IPS-18c (cell line): ENCODE measurements around the gene HID1.
"Not testable (repeated sequence)": the region's sequence is repeated elsewhere in the genome, so short reads cannot be mapped to it uniquely, and the experiment has no call there.

ENCODE experiments used
- H3K4me3 ChIP-seq: 2 replicates; pipeline ENCODE4 v1.7.0; 2013; ENCODE audit warnings: low read depth, mild to moderate bottlenecking, low read length, moderate library complexity; ENCODE audit not compliant: insufficient read depth
- H3K9me3 ChIP-seq: one replicate; pipeline ENCODE4 v1.6.1; 2013; ENCODE audit warnings: mild to moderate bottlenecking, low read length, moderate library complexity; ENCODE audit not compliant: control insufficient read depth, insufficient read depth

Gene HID1

DNA sequence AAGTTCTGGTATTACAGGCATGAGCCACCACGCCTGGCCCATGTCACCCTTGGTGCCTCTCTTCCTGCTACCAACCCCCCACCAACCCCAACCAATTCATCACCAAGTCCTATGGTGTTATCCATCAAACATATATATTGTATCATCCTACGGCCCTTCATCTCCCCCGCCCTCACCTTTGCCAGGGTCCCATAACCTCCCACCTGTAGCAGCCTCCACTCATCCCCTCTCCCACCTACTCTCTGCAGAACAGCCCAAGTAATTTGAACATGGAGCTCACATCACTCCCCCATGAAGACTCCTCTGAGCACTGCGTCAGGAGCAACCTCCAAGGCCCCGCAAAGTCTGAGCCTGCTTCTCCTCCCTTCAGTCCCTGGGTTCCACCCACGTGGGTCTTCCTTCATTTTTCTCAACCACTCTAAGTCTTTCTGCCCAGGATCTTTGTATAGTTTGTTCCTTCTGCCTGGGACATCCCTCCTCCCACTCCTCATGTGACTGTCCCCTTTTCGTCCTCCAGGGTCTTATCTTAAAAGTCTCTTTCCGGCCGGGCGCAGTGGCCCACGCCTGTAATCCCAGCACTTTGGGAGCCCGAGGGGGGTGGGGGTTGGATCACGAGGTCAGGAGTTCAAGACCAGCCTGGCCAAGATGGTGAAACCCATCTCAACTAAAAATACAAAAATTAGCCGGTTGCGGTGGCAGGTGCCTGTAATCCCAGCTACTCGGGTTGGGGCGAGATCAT lies 7.0 kb upstream of the HID1 start:
- H3K9me3 ChIP-seq = peaks cover 4% of the 10 kb centered on the region

DNA sequence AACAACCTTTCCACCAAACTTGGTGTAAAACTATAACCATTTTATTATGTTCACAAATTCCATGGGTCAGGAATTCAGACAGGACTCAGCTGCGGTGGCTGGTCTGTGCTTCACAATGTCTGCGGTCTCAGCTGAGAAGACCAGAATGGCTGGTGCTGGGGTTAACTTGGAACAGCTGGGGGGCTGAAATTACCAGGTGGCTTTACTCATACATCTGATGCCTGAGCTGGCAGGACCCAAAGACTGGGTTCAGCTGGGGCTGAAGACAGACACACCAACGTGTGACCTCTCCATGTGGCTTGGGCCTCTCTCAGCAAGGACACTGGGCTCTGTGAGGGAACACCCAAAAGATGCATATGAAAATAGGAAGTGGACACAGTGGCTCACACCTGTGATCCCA lies 5.7 kb upstream of the HID1 start:
- Histone ChIP-seq H3K4me3 (no peak overlapping the region), H3K9me3 (peaks cover 4% of the 10 kb centered on the region)

More for the DNA sequence above, 7.0 kb upstream of the HID1 start:
- no peak overlapping the region for H3K4me3 ChIP-seq

DNA sequence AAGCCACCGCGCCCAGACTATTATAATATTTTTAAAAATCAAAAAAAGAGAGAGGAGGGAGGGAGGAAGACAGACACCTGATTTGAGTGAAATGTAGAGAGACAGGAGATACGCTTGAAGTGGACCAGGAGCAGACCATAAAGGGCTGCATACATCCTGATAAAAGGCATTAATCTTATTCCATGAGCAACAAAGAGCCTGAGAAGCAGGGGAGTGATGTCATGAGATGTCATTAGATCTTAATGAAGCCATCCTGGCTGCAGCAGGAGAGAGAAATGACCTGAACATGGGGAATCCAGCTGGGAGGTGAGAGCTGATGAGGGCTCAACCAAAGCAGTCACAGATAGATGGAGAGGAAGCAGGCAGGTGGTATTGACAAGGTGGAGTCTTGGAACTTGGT lies 5.2 kb upstream of the HID1 start:
- no peak overlapping the region for H3K4me3 ChIP-seq
- peaks cover 4% of the 10 kb centered on the region for H3K9me3 ChIP-seq

DNA sequence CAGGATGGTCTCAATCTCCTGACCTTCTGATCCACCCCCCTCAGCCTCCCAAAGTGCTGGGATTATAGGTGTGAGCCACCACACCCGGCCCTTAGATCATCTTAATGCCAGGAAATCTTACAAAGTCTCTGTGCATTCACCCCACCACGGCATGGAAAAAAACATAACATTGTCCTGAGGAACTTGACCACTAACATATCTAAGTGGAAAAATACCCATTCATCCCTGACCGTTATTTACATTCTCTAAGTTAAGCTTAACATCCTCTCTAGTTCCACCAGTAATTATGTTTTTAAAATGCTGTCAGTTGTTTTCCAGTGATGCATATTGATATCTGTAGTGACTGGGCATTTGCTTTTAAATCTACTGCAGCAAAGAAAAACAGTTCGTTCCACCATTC lies 3.4 kb upstream of the HID1 start:
- Histone ChIP-seq H3K9me3 (no peaks in the 10 kb centered on the region), H3K4me3 (no peak overlapping the region)

DNA sequence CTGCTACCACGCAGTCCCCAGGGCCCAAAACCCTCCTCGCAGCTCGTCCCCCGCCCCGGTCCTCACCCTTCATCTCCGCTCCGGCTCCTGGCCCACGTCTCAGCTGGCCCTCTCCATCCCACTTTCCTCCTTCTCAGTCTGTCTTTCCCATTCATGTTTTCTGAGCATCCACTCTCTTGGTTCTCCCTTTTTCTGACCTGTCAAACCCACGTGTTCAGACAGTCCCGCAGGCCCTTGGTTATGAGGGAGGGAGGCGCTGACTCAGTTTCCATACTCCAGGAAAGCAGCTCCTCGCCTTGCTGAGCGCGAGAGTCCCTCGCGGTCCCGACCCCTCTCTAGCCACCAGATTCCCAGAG lies 392 bp upstream of the HID1 start:
- Histone ChIP-seq H3K9me3 (no peaks in the 10 kb centered on the region), H3K4me3 (peak overlapping the region; percentile 77; the same call in 1 of the 2 replicates)

DNA sequence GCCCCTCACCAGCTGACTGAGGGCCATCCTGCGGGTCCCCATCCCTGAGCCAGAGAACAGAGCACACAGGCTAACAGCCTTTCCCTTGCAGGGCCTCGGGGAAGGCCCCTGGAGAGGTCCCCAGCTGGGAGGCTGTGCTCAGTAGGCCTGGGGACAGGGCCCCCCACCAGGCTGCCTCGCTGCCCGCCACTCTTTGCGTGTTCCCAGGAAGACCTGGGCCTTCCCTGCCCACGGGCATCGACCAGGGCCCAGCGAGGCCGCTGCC lies 785 bp downstream of the HID1 start:
- H3K4me3 ChIP-seq = peak overlapping the region; percentile 77
- no peaks in the 10 kb centered on the region for H3K9me3 ChIP-seq

DNA sequence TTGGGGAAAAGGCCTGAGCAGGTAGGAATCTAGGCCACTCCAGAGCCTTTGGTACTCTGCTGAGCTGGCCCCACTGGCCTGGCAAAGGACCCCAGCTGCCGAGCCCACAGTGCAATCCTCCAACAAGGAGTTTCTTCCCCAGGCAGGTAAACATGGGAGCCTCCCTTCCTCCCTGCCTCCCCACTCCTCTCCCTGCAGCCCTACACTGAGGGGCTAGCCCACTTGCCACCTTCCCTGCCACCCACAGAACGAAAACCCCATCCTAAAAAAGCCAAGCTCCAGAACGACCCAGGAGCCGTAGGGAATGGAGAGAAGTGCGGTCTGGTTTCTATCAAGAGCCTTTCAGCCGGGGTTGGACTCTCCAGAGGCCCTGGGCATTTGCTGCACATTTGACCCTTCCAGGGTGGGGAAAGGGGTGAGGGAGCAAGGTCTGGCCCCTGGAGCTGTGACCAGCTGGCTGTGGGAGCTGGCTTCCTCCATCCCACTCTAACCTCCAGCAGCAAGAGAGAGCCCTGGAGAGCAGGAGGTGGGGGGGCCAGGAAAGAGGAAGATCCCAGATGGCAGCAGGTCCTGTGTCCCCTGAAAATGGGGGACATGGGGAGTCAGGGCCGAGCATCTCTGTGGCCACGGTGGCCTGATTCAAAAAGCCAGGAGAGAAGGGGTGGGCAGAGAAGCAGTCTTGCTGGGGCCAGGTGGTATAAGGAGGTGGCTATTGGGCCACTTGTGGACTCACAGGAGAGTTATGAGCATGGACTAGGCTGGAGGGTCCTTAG lies 1.3 kb downstream of the HID1 start:
- no peaks in the 10 kb centered on the region for H3K9me3 ChIP-seq
- H3K4me3 ChIP-seq = peak overlapping the region; percentile 77; the same call in 1 of the 2 replicates

DNA sequence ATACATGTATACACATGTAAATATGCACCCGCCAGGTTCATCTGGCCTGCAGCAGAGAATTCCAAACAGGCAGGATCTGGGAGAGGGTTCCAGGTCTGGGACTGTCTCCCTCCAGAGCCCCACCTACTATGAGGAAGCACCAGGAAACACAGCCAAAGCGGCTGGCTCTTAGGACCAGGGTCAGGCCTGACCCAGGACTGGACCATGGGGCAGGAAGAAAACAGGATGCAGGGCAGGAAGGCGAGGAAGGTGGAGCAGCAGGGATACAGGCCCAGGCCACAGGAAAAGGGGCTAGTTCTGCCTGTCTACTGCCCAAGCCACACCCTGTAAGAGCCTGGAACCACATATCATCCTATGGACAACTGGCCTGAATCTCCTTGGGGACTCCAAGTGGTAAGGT lies 2.2 kb downstream of the HID1 start:
- Histone ChIP-seq H3K4me3 (no peak overlapping the region), H3K9me3 (no peaks in the 10 kb centered on the region)

DNA sequence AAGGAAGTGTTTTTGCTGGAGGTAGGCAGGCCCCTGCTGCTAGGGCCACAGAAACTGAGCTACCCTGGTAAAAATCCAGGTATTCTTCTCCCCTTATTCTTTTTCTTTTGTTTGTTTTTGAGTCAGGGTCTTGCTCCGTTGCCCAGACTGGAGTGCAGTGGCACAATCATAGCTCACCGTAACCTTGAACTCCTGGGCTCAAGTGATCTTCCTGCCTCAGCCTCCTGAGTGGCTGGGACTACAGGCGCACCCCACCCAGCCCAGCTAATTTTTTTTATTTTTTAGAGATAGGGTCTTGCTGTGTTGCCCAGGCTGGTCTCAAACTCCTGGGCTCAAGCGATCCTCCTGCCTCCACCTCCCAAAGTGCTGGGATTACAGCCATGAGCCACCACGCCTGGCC lies 3.1 kb downstream of the HID1 start:
- H3K4me3 ChIP-seq, H3K9me3 ChIP-seq: not testable (repeated sequence)

DNA sequence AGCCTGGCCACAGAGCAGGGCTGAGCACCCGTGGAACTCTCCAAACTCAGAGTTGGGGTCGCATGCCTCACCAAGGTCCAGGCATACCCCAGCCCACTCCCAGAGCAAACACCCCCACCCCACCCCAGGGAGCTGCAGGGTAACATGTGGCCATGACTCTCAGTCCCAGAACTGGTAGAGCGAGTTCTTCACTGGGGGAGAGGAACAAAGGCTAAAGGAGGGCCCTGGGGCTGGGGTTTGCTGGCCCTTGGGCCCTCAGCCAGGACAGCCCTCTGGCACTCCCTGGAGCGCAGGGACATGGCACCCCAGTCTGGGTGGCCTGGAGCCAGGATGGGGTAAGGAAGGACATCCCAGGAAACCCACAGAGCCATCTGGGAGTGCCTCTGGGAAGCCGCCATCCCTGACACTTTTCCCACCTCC lies 4.2 kb downstream of the HID1 start:
- Histone ChIP-seq H3K4me3 (no peak overlapping the region), H3K9me3 (no peaks in the 10 kb centered on the region)

DNA sequence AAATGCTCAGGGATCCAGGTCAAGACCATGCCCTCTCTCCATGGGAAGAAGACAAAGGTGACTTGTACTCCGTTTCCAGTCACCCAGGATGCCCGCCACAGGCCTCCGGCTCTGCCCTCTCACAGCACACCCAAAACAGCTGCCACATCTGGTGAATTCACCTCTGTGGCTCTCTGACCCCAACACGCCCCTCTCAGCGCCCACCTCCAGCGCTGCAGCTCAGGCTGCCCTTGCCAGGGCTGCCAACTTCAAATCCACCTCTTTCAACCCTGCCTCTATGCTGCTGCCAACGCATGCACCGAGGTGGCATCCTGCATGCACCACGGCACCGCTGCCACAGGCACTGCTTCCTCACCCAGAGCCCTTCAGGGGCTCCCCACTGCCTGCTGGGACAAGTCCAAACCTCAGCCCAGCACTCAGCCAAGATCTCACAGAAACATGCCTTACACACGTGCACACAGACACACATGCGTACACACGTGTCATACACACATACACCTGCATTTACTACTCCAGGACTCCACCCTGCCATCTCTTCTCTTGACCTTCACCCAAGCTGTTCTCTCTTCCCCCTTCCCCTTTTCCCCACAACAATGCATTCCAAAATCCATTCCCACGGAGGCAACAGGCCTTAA lies 7.5 kb downstream of the HID1 start:
- no peak overlapping the region for H3K4me3 ChIP-seq
- no peaks in the 10 kb centered on the region for H3K9me3 ChIP-seq

DNA sequence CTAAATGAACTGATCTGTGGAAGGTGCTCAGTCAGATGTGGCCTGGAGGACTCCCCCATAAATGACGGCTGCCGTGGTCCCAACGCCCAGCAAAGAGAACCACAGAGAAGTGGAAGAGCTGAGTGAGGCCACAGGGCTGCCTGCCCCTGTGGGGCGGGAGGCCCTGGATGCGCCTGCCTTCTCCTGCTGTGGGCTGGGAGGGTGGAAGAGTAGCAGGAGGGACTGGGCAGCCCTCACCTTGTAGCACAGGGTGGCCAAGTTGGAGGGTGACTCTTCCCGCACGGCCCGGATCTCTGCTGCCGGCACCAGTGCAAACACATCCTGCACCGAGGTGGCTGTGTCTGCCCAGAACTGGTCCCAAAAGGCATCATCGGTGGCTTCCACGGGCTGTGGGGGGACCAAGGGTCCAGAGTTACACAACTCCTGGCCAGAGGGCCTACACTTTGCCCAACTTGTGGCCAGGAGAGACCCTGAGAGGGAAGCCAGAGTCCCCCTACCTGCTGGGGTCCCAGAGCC lies 8.3 kb downstream of the HID1 start:
- Histone ChIP-seq H3K4me3 (no peak overlapping the region), H3K9me3 (no peaks in the 10 kb centered on the region)

DNA sequence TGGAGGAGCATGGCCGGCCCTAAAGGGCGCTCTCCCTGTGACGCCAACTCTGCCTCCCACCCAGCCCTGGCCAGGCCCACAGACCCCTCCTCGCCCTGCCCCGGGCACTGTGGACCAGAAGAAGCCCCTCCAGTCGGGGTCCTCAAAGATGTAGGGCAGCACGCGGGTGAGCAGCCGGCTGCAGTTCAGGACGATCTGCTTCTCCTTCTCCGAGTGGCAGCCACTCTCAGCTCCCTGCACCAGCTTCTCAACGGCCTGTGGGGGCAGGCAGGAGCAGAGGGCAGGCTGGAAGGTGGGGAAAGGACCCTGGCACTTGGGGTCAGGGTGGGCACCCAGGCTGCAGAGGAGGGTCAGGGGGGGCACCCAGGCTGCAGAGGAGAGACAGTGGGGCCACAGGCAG lies 8.9 kb downstream of the HID1 start:
- no peak overlapping the region for H3K4me3 ChIP-seq
- no peaks in the 10 kb centered on the region for H3K9me3 ChIP-seq

DNA sequence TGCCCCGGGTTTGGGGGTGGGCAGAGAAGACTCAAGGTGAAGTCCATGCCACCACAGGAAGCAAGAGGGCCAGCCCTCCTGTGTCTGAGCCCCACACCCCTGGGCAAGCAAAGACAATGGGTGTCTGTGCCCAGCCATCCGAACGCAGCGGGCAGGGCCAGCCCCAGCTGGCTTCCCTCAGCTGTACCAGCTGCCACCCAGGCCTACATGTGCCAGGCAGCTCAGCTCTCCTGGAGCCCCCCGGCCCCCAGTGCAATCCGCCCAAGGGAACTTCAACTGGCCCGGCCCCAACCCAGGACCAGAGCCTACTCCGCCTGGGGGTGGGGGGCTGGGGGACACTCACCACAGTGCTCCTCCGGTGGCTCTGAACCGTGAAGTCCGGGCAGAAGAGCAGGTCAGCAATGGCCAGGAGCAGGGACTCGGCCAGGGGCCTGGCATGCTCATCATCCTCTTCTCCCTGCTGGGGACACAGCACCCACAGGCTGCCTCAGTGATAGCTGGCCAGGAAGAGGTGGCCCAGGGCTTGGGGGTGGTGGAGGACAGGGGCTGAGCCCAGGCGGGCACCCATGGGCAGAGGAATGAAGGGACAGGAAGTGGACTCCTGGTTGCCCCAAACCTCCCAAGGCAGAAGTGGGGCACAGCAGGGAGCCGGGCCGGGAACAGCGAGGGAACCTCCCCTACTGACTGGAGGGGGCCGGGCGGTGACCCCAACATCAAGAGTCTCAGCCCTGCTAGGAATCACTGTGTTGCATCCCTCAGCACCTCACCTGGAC lies 9.8 kb downstream of the HID1 start:
- Histone ChIP-seq H3K4me3 (no peak overlapping the region), H3K9me3 (no peaks in the 10 kb centered on the region)

DNA sequence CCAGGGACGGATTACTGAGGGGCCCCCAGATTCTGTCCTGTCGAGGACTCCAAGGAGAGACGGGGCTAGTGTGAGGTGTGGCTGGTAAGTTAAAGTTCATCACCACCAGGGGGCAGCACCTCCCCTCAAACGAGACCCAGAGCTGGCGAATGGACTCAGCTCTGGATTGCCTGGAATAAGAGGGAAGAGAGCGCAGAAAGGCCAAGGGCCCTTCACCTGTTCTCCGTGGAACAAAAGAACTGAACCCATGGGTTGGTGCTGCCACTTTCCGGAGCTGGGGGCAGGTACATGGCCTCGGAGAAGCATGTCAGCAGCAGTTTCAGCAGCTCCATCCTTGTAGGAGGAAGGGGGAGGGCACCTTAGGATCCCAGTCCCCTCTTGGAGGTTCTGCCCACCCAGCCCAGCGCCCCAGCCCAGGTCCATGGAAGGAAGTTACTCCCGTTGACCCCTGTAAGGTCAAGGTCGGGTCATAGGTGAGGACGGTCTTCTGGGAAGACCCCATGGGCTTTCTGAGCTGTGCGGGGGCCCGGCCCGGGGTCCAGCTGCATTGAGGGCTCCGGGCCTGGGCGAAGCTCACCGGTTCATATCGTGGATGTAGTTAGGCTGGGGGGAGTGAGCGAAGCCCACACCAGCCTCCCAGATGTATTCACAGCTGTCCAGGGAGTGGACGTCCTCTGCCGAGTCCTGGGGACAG lies 10.8 kb downstream of the HID1 start:
- no peak overlapping the region for H3K4me3 ChIP-seq
- no peaks in the 10 kb centered on the region for H3K9me3 ChIP-seq

DNA sequence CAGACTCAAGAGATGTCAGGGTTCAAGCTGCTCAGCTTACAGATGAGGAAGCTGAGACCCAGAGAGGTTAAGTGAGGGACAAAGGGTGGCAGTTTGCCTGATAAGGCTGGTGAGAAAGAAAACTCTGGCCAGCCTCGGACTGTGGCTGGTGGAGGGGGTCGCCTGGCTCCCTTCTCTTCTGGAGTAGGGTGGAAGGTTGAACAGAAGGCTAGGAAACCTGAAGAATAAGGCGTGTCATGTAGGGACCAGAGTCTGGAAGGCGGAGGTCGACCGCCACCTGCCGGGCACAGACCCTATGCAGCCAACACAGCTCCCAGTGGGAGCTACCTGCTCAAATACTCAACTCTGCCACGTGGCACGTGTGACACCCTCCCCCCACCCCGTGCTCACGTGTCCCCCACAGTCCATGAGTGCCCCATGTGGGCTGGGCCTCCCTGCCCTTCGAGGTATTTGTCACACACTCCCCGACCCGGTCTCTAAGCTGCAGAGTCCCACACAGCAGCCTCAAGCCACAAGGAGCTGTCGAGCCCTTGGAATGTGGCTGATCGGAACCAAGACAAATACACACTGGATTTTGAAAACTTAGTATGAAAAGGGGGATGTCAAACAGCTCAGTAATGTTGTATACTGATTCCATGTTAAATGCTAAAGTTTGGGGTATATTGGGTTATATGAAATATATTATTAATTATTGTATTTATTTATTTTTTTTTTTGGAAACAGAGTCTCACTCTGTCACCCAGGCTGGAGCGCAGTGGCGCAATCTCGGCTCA lies 11.8 kb downstream of the HID1 start:
- H3K9me3 ChIP-seq = no peaks in the 10 kb centered on the region
- H3K4me3 ChIP-seq = no peak overlapping the region
